GM19372 (cell line): ENCODE results near the gene RELCH.

Source experiments
- ATAC-seq: cut with Tn5 transposase; IDR thresholded peaks from one replicate; pipeline ENCODE4 v1.9.1; 2021; ENCODE audit warnings: mild to moderate bottlenecking, low read depth, moderate library complexity; ENCODE audit not compliant: unreplicated experiment

Gene RELCH

DNA sequence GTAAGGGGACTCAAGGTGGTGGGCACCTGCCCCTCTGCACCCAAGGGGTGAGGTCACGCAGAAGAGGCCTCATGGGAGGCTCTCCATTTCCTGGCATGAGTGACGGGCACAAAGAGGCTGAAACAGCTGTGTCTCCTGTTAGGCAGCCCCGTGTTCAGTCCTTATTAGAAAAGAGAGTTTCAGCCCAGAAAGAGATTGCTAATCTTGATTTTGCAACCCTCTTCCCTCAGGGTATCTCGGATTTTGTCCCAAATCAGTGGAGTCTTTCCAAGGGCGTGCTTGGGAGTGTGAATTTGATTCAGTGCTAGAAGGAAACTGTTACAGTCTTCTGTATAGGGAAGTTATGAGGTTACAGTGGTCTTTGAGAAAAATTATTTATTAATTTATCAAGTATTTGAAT, 148.4 kb downstream of the RELCH start:
- ATAC-seq: no peak

DNA sequence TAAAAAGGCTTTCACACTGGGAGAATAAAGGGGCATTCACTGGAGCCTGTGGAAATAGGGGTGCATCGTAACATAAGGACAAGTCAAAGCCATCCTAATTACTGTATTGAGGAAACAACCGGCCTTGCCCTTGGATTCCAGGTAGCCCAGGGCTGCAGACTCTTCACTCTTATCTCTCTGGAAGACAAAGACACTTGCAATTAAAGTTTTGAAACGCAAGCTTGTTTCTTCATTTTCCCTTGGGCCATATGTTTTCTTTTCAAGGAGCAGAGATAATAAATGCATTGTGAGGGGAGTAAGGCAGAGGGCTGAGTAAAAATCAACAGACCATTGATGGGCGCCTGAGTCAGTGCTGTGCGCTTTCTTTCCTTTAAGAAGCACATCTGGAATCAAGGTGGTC, 149.6 kb downstream of the RELCH start:
- ATAC-seq: no peak

DNA sequence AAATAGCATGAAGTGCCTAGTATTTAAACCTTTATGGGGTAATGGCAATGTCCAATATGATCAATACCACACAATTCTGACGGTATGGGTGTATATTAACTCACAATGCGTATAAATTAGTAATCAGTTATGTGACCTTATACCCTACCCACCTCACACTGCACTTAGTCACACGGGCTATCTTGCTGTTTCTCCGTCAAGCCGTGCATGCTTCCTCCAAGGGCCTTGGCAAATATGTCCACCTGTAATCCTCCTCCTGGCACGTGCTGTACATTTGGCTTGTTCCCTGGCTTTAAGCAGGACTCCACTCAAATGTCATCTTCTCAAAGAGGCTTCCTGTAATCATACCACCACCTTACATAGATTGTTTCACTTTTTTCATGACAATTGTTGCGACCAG, 150.3 kb downstream of the RELCH start:
- ATAC-seq: no peak

DNA sequence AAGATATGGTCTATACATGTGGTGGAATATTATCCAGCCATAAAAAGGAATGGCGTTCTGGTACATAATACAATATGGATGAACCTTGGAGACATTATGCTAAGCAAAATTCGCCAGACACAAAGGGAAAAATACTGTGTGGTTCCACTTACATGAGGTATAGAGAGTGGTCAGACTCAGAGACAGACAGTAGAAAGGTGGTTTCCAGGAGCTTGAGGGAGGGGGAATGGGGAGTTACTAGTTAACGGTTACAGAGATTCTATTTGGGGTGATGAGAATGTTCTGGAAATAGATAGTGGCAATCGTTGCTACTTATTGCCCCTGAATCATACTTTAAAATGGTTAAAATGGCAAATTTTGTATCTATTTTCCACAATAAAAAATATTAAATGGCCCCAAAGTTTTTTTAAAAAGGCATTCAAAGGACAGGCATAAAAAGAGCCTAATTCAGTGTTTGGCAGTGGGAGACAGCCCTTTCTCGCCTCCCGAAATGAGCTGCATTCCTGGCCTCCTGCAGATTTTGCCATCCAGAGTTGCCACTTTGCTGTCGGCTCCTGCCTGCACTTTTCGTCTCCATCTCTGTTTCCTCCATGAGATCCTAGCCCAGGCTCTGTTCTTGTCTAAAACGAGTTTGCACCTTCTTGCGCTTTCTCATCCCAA, 151.5 kb downstream of the RELCH start:
- ATAC-seq: no peak

DNA sequence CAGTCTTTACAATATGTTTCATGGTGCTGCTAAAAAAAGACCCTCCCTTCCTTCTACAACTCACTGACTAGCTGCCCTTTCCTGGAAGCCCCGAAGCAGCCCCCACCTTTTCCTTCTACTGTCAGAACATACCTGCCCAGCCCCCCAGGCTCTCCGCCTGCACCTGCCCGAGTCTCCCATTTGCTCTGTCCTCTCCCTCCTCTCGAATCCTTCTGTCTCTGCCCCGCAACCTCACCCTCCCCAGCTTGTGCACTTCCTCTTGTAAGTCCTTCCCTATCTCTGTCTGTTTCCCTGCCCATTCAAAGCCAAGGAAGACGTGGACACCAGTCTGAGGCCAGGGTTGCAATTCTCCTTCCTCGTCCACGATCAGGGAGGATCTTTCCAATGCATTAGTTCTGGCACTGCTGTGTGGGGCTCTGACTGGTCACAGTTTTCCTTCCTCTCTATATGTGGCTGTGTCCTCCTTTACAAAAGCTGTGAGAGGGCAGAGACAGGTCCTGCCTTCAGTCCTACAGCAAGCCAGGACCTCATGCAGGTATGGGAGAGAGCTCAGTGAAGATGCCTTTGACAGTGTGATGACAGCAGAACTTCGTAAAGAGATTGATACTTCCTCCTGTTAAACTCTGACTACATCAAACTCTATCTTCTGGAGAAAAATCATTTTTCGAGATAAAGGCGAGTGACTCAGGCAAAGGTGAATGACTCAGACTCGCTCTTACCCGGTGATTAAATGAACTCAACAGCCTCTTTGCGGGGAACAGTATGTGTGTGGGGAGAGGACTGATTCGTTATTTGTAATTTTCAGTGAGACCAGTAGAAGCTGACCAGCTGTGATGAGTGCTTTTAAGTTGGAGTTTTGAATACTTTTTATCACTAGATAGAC, 152.3 kb downstream of the RELCH start:
- ATAC-seq: no peak

DNA sequence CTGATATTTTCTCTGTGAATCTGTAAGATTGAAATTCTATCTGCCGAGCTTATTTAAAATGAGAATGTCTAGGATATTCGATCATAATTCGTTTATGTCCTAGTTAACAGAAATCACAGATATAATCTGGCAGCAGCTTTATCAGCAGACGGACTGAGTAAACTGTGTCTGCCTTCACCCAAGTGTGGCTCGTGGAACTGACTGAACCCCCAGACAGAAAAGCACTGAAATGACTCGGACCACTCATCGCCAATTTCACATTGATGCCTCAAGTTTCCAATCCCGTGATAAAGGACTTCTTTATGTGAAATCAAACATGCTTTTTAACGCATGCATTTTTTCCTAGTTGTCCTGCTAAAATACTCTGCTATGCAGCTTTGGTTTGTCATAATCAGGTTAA, 153.9 kb downstream of the RELCH start:
- ATAC-seq: no peak

DNA sequence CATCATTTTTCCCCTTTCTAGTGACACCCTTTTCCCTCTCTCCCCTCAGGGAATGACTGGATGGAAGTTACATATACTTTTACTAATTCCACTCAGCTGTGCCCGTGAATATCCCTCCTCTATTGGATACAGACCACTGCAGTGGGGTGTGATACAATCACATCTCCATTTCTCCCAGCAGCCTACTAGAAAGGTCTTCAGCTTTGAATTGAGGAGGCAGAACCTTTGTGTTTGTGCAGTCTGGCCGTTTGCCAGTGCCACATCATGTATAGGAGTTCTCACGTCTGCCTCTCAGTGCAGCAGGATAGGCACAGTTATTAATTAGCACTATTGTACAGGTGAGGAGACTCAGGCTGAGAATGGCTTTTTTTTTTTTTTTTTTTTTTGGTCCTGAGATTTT, 154.4 kb downstream of the RELCH start:
- ATAC-seq: no peak

DNA sequence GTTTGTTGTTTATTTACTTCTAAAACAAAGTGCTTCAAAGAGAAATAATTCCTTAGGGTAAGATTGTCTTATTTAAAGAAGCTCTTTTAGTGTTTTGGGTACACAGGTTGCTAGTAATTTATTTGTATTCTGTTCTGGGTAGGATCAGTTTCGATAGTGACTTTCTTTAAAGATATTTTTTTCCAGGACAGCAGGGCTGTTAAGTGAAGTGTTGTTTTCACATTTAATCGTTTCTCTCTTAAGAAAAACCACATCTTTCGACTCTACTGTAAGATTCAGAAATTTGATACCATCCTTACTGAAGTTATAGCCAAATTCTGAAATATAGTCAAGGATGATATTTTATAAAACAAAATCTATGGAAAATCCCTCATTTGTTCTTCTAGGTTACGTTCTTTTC, 155.8 kb downstream of the RELCH start:
- no peak for ATAC-seq

- ATAC-seq: no peak
Observed at GRCh38 chr18:62343316-62343715, 156.3 kb downstream of the RELCH start.

DNA sequence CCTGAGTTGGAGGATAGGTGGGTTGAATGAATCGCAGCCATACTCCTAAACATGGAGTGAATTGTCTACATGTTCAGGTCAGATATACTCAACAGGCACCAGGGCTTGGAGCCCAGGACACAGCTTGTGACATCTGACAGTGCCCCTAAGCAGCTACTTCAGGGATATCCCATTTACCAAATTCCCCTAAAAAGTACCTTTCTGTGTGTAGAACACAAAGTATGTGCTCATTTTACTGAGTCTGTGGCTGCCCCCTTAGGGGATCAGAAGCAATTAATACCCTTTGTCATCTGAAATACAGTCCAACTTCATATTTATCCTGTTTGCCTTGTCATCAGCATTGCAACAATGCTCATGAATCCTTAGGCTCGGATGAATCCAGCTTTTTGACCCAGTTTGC, 158.9 kb downstream of the RELCH start:
- ATAC-seq: no peak

GRCh38 chr18:62346333-62347088, 159.5 kb downstream of the RELCH start:
- no peak for ATAC-seq

- ATAC-seq: no peak
Observed at GRCh38 chr18:62347089-62347506, 160.0 kb downstream of the RELCH start.

DNA sequence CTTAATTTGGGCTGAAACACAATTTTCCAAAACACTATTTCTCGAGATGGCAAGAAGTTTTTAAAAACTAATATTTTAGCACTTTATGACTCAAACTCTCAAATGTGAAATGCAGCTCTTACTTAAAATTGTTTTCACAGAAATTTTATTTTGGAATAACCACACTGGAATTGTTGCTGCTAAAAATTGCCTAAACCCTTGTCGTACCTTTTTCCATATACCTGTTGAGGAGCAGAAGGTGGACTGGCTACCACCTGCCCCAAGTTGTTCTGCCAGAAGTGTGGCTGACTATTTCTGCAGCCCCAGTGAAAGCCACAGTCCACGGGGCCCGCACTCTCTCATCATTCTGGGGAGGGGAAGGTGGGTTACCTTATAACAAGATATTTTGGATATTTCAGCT, 161.4 kb downstream of the RELCH start:
- no peak for ATAC-seq

- no peak for ATAC-seq
Observed at GRCh38 chr18:62353170-62353569, 166.1 kb downstream of the RELCH start.

- no peak for ATAC-seq
Observed at GRCh38 chr18:62354151-62354550, 167.1 kb downstream of the RELCH start.

GRCh38 chr18:62357079-62357719, 170.1 kb downstream of the RELCH start:
- ATAC-seq: no peak
